GM18505 (cell line): ENCODE measurements around the gene RPS14.

Experiments
- ATAC-seq: cut with Tn5 transposase; IDR thresholded peaks from one replicate; pipeline ENCODE4 v1.9.1; 2021; ENCODE audit not compliant: unreplicated experiment
- POLR2A ChIP-seq: IDR thresholded peaks from 4 replicates; pipeline ENCODE4 v1.6.1; 2011; ENCODE audit warnings: borderline replicate concordance; ENCODE audit not compliant: insufficient read depth, insufficient read length; ENCODE audit errors: extremely low read depth

The RPS14 gene

DNA sequence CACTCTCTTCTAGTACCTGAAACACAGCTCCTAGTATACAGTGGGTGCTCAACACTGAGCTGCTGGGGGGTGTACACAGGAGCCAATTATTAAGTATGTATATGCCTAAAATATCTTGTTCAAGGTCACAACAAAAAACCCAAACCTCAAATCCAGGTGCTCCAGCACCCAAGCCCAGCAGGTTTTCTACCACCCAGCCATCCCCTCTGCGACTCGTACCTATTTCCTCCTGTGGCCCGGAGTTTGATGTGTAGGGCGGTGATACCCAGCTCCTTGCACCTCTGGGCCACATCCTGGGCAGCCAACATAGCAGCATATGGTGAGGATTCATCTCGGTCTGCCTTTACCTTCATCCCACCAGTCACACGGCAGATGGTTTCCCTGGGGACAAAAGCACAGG lies 3.0 kb downstream of the RPS14 start:
- no peak for TF ChIP-seq POLR2A
- ATAC-seq = no peak

DNA sequence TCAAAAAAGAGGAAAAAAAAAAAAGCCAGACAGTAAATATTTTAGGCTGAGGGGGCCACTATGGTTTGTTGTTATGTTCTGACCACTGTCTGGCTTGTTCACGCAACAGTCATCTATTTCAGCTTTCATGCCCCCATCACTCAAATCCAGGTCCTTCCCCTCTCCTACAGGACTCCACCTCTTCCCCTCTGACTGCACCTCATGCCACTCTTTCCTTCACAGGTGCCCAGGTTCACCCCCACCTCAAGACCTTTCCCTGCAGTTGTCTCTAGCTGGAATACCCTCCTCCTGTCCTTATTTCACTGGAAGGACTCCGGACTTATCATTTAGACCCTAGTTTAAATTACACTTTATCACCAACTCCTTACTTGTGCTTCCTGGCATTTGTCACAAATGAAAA lies 3.5 kb downstream of the RPS14 start:
- no peak for ATAC-seq

DNA sequence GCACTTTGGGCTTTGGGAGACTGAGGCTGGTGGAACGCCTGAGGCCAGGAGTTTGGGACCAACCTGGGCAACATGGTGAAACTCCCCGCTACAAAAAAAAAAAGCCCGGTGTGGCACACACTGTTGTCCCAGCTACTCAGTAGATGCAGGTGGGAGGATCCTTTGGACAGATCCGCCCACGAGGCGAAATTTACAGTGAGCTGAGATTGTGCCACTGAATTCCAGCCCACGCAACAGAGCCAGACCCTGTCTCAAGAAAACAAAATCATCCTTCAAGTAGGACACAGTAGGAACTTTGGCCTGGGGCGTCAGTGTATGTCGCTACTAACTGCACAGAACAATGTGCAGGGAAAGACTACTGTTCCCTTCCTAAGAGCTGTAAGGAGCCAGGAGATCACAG lies 4.8 kb downstream of the RPS14 start:
- TF ChIP-seq POLR2A = no peak

More for the DNA sequence above, 3.5 kb downstream of the RPS14 start:
- no peak for TF ChIP-seq POLR2A

DNA sequence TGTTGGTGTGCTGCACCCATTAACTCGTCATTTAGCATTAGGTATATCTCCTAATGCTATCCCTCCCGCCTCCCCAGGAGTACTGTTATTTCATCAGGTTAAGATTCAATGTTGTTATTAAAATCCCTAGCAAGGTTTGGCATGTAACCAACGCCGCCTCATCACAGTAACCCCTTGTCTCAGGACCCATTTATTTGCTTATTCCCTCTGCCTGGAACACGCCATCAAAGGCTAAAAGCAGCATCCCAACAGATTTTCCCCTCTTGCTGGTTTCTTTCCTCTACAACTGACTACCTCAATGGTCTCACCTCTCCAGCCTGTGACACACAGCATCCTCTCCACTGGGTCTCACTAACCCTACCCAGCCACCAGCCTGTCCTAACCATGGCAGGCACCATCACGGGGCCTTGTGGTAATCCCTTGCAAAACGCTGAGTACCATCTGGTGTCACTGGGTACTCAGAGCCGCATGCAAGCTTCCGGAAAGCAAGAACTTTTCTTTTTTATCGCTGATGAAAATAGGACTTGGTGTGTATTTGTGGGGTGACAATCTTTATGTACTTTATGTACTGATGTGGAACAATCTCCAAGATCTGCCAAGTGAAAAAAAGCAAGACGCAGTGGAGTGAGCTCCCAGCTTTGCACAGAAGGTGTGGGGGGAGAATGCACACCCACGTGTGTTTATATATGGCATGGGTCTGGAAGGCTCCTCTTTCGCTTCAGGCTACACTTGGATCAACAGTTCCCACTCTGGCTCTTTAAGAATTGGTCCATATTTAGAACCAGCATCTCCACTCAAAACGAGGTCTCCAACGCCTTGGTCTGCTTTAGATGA lies 6.1 kb downstream of the RPS14 start:
- TF ChIP-seq POLR2A = no peak
- no peak for ATAC-seq

More for the DNA sequence above, 4.8 kb downstream of the RPS14 start:
- no peak for ATAC-seq

DNA sequence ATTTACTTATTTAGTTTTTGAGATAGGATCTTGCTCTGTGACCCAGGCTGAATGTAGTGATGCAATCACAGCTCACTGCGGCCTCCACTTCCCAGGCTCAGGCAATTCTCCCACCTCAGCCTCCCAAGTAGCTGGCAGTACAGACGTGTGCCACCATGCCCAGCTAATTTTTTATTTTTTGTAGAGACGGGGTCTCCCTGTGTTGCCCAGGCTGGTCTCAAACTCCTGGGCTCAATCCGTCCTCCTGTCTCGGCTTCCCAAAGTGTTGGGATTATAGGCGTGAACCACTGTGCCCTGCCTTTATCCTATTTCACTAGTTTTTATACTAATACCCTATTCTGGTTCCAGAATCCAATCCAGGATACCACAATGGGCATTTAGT lies 6.8 kb downstream of the RPS14 start:
- ATAC-seq = no peak
- no peak for TF ChIP-seq POLR2A

DNA sequence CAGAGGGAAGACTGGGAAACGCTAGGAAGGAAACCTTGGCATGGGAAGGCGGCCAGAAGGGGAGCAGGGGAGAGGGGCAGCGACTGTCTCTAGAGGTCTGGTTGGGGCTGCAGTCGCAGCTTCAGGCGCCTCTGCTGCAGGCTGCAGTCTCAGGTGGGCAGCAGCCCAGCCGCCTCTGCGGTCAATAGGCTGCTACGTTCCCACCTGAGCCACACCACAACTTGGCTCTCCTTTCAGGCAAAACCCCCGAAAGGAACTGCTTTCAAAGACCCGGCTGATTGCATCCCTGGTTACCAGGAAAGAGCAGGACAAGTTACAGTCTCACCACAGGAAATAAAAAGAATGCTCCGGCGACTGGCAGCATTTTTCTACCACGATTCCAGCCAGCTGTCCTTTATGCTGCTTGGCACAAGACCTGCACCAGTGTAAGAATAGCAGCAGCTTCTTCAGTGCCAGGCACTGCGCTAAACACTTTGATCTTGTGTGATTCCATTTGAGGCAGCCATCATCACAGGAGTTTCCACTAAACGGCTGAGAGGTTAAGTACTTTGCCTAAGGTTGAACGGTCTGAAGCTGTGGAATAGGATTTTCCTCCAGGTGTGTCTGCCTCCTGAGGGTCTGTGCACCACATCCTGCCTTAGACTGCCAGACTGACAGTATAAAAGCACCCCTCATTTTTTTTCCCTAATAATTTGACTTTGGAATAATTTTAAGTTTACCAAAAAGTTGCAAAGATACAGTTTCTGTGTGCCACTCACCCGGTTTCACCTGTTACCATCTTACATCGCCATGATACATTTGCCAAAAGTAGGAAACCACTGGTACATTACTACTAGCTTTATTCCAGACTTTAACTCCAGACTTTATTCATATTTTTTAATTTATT lies 7.5 kb downstream of the RPS14 start:
- no peak for TF ChIP-seq POLR2A
- ATAC-seq = no peak

DNA sequence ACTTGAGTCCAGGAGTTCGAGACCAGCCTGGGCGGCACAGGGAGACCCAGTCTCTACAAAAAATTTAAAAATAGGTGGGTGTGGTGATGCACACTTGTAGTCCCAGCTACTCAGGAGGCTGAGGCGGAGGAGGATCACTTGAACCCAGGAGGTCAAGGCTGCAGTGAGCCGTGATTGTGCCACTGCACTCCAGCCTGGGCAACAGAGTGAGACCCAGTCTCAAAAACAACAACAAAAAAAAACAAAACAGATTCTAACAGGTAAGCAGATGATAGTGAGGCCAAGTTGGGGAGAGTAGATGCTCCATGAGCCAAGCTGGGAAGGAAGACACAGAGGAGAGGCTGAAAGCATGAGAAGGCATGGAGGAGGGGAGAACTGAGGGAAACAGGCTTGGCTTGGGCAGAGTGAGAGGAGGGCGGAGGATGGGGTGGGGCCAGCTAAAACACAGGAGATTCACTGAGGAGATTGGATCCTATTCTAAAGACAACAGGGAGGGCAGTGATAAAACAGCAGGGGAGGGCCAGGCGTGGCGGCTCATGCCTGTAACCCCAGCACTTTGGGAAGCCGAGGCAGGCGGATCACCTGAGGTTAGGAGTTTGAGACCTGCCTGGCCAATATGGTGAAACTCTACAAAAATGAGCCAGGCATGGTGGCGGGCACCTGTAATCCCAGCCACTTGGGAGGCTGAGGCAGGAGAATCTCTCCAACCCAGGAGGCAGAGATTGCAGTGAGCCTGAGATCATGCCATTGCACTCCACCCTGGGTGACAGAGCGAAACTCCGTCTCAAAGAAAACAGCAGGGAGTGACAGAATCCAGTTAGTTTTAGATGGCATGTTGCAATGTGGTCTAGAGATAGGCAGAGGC lies 8.4 kb downstream of the RPS14 start:
- ATAC-seq = no peak
- no peak for TF ChIP-seq POLR2A

DNA sequence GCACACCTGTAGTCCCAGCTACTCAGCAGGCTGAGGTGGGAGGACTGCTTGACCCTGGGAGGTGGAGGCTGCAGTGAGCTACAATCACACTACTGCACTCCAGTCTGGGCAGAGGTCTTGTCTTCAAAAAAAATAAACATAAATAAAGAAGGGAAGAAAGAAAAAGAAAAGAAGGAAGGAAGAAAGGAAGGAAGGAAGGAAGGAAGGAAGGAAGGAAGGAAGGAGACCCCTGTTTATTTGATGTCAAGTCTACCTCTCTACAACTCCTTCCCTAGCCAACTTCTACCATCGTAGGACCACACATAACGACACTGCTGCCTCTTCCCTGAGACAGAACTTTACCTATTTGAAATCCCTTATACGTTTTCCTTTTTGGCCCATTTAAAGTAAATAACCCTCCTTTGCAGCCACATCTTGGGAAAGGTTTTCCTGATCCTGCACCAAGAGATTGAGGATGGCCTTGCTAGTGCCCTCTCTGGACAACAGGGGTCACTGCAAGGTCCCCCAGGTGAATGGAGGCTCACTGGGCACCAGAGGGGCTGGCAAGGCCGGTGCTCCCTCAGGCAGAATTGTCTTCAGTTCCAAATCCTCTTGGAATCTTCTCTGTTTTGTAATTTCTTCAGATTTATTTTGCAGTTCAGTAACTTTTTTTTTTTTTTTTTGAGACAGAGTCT lies 10.5 kb downstream of the RPS14 start:
- ATAC-seq = no peak
- TF ChIP-seq POLR2A = no peak

DNA sequence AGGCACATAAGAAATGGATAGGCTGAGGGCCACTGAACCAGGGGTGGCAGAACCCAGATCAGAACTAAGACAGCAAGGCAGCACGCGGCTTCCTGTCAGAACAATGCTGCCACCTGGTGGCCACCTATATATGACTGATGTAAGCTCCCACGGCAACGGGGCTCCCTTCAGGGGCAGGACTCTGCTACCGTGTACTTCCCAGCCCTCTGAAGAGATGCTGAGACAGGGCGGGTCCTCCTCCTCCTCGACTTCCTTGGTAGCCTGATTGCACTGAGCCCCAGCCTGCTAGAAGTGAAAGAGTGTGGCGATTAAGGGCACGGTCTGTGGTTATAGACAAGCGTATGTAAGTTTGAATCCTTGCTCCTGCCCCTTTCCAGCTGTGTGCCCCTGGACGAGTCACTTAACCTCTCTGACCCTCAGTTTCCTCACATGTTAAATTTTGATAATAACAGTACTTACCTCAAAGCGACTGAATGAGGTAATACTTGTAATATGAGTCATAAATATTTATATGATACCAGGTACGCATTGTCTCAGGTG lies 13.3 kb downstream of the RPS14 start:
- no peak for TF ChIP-seq POLR2A
- peak; percentile 88 for ATAC-seq

DNA sequence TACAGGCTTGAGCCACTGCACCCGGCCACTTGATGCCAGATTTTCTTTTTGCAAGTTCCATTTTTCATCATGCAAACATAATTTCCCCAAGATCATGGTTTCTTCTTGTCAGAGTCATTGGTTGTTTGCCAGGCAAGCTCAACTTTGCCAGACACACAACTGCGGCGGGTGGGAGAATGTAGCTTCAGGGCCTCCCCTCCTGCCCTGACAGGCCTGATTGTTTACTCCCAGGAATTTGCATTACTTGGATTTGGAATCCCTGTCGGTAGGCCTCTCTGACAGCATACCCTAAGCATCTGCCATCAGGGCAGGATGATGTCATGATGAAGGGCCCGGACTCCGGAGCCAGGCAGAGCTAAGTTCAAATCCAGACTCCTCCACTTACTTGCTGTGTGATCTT lies 15.1 kb downstream of the RPS14 start:
- no peak for TF ChIP-seq POLR2A
- ATAC-seq = no peak

DNA sequence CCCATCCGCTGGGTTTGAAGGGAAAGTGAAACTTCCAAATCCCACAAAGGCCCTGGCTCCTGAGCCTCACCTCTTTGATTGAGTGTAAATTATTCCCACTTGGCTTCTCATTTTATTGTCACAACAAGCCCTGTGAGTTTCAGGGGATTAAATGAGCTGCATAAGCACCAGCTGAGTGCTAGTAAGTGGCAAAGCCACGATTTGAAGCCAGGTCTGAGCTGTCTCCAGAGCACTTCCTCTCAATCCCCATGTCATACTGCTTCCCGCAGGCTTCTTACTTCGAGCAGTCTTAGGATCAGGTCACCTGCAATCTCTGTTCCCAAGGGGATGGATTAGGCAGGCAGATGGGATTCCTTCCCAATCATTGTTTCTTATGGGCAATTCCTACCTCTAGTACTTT lies 18.0 kb downstream of the RPS14 start:
- no peak for TF ChIP-seq POLR2A
- no peak for ATAC-seq

DNA sequence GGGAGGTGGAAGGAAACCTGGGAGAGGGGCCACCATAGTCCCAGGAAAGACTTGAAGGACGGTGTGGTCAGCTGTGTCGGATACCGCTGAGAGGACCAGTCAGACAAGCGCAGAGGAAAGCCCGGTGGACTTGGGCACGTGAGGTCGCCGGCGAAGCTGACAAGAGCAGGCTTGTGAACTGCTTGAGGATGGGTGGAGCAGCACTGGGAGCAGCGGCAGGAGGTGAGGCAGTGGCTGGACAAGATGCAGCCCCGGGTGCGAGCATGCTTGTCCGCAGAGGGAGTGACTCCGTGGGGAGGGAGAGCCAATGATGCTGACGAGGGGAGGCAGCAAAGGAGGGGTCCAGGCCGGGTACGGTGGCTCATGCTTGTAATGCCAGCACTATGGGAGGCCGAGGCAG lies 18.5 kb downstream of the RPS14 start:
- no peak for TF ChIP-seq POLR2A
- no peak for ATAC-seq
